Tibial nerve (tissue), 3 donors: ENCODE data around the gene MBLAC1.

Experiments used
- CTCF ChIP-seq, 5 experiments: fragments of 200-600 bp in 3 of 5; fragments of 450-650 bp in 2 of 5; sonication (generic) in 3 of 5; IDR thresholded peaks; one replicate each; pipeline ENCODE4 v1.5.1; 2016 to 2019; ENCODE audit warnings: antibody characterized with exemption in 5 of 5, mild to moderate bottlenecking in 3 of 5, moderate library complexity in 2 of 5
- POLR2A ChIP-seq, 2 donors: fragments of 450-650 bp; IDR thresholded peaks; one replicate each; pipeline ENCODE4 v1.6.1; 2017; ENCODE audit warnings: antibody characterized with exemption in 2 of 2, mild to moderate bottlenecking in 2 of 2, moderate library complexity in 2 of 2

GRCh38 chr7:100106633-100107032 lies 20.1 kb upstream of the MBLAC1 start:
- TF ChIP-seq POLR2A (IDR thresholded peaks at IDR 0.05) (no peak), CTCF (IDR thresholded peaks at IDR 0.05) (no peak)
